OCI-LY3 (cell line): ENCODE results near the gene KHSRP.

Experiments used
- EZH2phosphoT487 ChIP-seq: fragments of 200-600 bp; shearing (Covaris generic); IDR thresholded peaks from 2 replicates; pipeline ENCODE4 v1.6.1; 2018; ENCODE audit warnings: antibody characterized with exemption, mixed run types, low read depth
- TF ChIP-seq, protein P1 (sequence below): fragments of 200-600, 300-600 bp; sonication (generic); IDR thresholded peaks from 2 replicates; pipeline ENCODE4 v1.5.1; 2014; ENCODE audit warnings: antibody characterized with exemption, low read length, low read depth

DNA sequence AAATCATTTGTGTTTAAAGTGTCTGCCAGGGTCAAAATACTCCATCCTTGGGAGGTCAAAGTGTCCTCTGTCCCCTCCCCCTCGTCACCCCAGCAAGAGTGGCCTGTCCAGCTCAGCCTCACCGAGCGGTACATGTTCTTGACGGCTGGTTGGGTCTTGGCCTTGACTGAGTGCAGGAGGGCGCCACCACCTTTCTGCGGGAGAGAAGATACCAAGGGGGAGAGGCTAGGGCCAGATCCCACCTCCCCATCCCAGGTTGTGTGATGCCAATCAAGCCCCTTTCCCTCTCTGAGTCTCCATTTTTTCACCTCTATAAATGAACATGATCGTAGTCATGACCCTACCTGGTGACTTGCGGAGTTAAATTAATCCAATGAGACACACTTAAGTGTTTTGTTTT is 45.6 kb upstream of the KHSRP start:
- TF ChIP-seq, protein P1, sequence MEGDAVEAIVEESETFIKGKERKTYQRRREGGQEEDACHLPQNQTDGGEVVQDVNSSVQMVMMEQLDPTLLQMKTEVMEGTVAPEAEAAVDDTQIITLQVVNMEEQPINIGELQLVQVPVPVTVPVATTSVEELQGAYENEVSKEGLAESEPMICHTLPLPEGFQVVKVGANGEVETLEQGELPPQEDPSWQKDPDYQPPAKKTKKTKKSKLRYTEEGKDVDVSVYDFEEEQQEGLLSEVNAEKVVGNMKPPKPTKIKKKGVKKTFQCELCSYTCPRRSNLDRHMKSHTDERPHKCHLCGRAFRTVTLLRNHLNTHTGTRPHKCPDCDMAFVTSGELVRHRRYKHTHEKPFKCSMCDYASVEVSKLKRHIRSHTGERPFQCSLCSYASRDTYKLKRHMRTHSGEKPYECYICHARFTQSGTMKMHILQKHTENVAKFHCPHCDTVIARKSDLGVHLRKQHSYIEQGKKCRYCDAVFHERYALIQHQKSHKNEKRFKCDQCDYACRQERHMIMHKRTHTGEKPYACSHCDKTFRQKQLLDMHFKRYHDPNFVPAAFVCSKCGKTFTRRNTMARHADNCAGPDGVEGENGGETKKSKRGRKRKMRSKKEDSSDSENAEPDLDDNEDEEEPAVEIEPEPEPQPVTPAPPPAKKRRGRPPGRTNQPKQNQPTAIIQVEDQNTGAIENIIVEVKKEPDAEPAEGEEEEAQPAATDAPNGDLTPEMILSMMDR: no peak
- no peak for TF ChIP-seq EZH2phosphoT487
